ENCODE measurements around the gene MRPL55.

MRPL55 gene

DNA sequence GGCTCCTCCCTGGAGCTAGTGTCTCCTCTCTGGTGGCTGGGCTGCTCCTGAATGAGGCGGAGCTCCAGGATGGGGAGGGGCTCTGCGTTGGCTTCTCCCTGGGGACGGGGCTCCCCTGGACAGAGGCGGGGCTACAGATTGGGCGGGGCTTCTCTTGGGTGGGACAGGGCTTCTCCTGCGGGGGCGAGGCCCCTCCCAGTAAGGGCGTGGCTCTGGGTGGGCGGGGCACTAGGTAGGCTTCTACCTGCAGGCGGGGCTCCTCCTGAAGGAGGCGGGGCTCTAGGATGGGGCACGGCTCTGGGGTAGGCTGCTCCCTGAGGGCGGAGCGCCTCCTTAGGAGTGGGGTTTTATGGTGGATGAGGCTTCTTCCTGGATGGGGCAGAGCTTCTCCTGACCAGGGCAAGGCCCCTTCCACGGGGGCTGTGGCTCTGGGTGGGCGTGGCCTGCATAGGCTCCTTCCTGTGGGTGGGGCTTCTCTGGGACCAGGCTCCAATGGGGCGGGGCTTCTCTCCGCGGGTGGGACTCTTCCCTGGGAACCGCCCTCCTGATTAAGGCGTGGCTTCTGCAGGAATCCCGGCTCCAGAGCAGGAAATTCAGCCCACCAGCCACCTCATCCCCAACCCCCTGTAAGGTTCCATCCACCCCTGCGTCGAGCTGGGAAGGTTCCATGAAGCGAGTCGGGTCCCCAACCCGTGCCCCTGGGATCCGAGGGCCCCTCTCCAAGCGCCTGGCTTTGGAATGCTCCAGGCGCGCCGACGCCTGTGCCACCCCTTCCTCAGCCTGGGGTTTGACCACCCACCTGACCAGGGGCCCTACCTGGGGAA is 49.3 kb downstream of the MRPL55 start:
- no peak overlapping the region for H3K4me3 ChIP-seq (ENCODE audit: low read depth, low read length)
- no peak for DNase-seq (ENCODE audit: low read depth)

DNA sequence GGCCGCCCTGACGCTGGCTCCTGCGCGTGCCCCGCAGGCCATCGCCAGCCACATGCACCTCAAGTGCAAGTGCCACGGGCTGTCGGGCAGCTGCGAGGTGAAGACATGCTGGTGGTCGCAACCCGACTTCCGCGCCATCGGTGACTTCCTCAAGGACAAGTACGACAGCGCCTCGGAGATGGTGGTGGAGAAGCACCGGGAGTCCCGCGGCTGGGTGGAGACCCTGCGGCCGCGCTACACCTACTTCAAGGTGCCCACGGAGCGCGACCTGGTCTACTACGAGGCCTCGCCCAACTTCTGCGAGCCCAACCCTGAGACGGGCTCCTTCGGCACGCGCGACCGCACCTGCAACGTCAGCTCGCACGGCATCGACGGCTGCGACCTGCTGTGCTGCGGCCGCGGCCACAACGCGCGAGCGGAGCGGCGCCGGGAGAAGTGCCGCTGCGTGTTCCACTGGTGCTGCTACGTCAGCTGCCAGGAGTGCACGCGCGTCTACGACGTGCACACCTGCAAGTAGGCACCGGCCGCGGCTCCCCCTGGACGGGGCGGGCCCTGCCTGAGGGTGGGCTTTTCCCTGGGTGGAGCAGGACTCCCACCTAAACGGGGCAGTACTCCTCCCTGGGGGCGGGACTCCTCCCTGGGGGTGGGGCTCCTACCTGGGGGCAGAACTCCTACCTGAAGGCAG is 50.0 kb downstream of the MRPL55 start:
- no peak overlapping the region for H3K4me3 ChIP-seq (ENCODE audit: low read depth, low read length)
- no peak for DNase-seq (ENCODE audit: low read depth)

More for the DNA sequence above, 49.3 kb downstream of the MRPL55 start:
- TF ChIP-seq POLR2A (IDR thresholded peaks at IDR 0.05; ENCODE audit: extremely low read depth, insufficient read length) (no peak), MYC (IDR thresholded peaks at IDR 0.05; ENCODE audit: low read depth, low read length) (no peak)
- TF ChIP-seq, protein P1, sequence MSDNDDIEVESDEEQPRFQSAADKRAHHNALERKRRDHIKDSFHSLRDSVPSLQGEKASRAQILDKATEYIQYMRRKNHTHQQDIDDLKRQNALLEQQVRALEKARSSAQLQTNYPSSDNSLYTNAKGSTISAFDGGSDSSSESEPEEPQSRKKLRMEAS (IDR thresholded peaks at IDR 0.05; ENCODE audit: low read depth, low read length): no peak
- TF ChIP-seq, protein P2, sequence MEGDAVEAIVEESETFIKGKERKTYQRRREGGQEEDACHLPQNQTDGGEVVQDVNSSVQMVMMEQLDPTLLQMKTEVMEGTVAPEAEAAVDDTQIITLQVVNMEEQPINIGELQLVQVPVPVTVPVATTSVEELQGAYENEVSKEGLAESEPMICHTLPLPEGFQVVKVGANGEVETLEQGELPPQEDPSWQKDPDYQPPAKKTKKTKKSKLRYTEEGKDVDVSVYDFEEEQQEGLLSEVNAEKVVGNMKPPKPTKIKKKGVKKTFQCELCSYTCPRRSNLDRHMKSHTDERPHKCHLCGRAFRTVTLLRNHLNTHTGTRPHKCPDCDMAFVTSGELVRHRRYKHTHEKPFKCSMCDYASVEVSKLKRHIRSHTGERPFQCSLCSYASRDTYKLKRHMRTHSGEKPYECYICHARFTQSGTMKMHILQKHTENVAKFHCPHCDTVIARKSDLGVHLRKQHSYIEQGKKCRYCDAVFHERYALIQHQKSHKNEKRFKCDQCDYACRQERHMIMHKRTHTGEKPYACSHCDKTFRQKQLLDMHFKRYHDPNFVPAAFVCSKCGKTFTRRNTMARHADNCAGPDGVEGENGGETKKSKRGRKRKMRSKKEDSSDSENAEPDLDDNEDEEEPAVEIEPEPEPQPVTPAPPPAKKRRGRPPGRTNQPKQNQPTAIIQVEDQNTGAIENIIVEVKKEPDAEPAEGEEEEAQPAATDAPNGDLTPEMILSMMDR (IDR thresholded peaks at IDR 0.05; ENCODE audit: low read depth, low read length): no peak

DNA sequence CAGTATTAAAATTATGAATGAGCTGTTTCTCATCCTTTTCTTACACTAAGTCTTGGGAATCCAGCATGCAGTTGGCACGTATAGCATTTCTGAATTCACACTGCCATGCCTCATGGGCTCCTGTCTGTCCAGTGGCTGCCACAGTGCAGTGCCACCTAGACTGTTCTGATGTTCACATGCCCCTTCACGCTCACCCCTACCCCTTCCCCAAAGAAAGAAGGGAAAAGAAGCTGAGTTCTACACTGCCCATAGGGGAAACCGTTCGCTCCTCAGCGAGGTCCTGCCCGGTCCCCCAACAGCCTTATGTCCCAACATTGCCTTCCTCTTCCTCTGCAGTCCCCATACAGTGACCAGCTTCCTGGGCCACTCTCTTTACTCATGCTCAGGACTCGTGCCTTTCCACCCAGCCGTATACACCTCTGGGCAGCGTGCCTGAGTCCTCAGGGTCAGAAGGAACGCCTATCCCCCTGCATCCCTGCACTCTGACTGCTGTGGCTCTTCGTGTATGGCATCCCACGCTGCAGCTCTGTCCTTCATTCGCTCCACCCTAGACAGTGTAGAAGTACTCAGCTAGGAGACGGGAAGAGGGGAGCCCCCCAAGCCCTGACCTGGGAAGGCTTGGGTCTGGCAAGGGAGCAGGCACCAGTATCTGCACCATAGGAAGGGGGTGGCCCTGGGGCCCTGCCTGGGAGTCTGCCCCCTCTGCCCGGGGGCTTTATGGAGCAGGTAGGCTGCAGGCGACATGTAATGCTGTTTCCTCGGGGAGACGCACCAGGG is 50.7 kb downstream of the MRPL55 start:
- TF ChIP-seq, protein P2 (IDR thresholded peaks at IDR 0.05; ENCODE audit: low read depth, low read length): no peak
- no peak for TF ChIP-seq POLR2A (IDR thresholded peaks at IDR 0.05; ENCODE audit: extremely low read depth, insufficient read length)
- TF ChIP-seq MYC (IDR thresholded peaks at IDR 0.05; ENCODE audit: low read depth, low read length): no peak
- TF ChIP-seq, protein P1 (IDR thresholded peaks at IDR 0.05; ENCODE audit: low read depth, low read length): no peak
- H3K4me3 ChIP-seq (ENCODE audit: low read depth, low read length): no peak overlapping the region
- no peak for DNase-seq (ENCODE audit: low read depth)

More for the DNA sequence above, 50.0 kb downstream of the MRPL55 start:
- TF ChIP-seq, protein P1 (IDR thresholded peaks at IDR 0.05; ENCODE audit: low read depth, low read length): no peak
- no peak for TF ChIP-seq POLR2A (IDR thresholded peaks at IDR 0.05; ENCODE audit: extremely low read depth, insufficient read length)
- TF ChIP-seq MYC (IDR thresholded peaks at IDR 0.05; ENCODE audit: low read depth, low read length): no peak
- TF ChIP-seq, protein P2 (IDR thresholded peaks at IDR 0.05; ENCODE audit: low read depth, low read length): no peak
